NCI-H510A treated with DMSO at 0.1 percent for 48 hours (cell line): ENCODE results near the gene C19orf81.

Experiments
- DNase-seq: peaks from one replicate; lab custom pipeline; 2025; lab: John Stamatoyannopoulos, UW

C19orf81 gene

GRCh38 chr19:50659318-50660087 lies 10.3 kb downstream of the C19orf81 start:
- DNase-seq = no peak

GRCh38 chr19:50660088-50660366 lies 10.8 kb downstream of the C19orf81 start:
- no peak for DNase-seq

- DNase-seq = no peak
Measured at GRCh38 chr19:50661023-50661422, 11.8 kb downstream of the C19orf81 start.

- DNase-seq = no peak
Measured at GRCh38 chr19:50661766-50662650, 12.8 kb downstream of the C19orf81 start.

GRCh38 chr19:50662651-50663481 lies 13.6 kb downstream of the C19orf81 start:
- DNase-seq = no peak

- DNase-seq = no peak
Measured at GRCh38 chr19:50663482-50663790, 14.2 kb downstream of the C19orf81 start.

GRCh38 chr19:50664204-50664603 lies 15.0 kb downstream of the C19orf81 start:
- DNase-seq = no peak

GRCh38 chr19:50666346-50667176 lies 17.3 kb downstream of the C19orf81 start:
- DNase-seq = no peak

- no peak for DNase-seq
Measured at GRCh38 chr19:50667177-50667758, 18.0 kb downstream of the C19orf81 start.

GRCh38 chr19:50667759-50668231 lies 18.6 kb downstream of the C19orf81 start:
- DNase-seq = no peak

GRCh38 chr19:50668416-50668815 lies 19.2 kb downstream of the C19orf81 start:
- DNase-seq = no peak

GRCh38 chr19:50668879-50669278 lies 19.6 kb downstream of the C19orf81 start:
- no peak for DNase-seq

GRCh38 chr19:50669302-50670101 lies 20.3 kb downstream of the C19orf81 start:
- no peak for DNase-seq

GRCh38 chr19:50670102-50670380 lies 20.8 kb downstream of the C19orf81 start:
- no peak for DNase-seq

- no peak for DNase-seq
Measured at GRCh38 chr19:50673118-50673517, 23.9 kb downstream of the C19orf81 start.

GRCh38 chr19:50676625-50677197 lies 27.5 kb downstream of the C19orf81 start:
- no peak for DNase-seq

- DNase-seq = no peak
Measured at GRCh38 chr19:50677636-50678035, 28.4 kb downstream of the C19orf81 start.

- no peak for DNase-seq
Measured at GRCh38 chr19:50678323-50678722, 29.1 kb downstream of the C19orf81 start.

- DNase-seq = no peak
Measured at GRCh38 chr19:50679177-50680125, 30.2 kb downstream of the C19orf81 start.
